ENCODE measurements around the gene CD300E.

- TF ChIP-seq FOS (IDR thresholded peaks at IDR 0.05; ENCODE audit: low read depth, low read length), result no peak
- no peak for TF ChIP-seq CTCF (conservative IDR thresholded peaks at IDR 0.05; ENCODE audit: low read depth, low read length)
- TF ChIP-seq RAD21 (IDR thresholded peaks at IDR 0.05; ENCODE audit: low read length), result no peak
- TF ChIP-seq SMC3 (IDR thresholded peaks at IDR 0.05; ENCODE audit: low read depth, low read length), result no peak
- TF ChIP-seq POLR2A (IDR thresholded peaks at IDR 0.05; ENCODE audit: low read depth, low read length), result no peak
- TF ChIP-seq USF2 (IDR thresholded peaks at IDR 0.05; ENCODE audit: low read depth, low read length), result no peak
- TF ChIP-seq BHLHE40 (IDR thresholded peaks at IDR 0.05; ENCODE audit: low read depth, low read length), result no peak
- no peak for TF ChIP-seq MXI1 (IDR thresholded peaks at IDR 0.05; ENCODE audit: borderline replicate concordance, low read depth, low read length)
- TF ChIP-seq MAZ (IDR thresholded peaks at IDR 0.05; ENCODE audit: borderline replicate concordance, low read depth, low read length), result no peak
- TF ChIP-seq RFX5 (IDR thresholded peaks at IDR 0.05; ENCODE audit: low read depth, low read length), result no peak
- no peak for TF ChIP-seq CEBPB (IDR thresholded peaks at IDR 0.05; ENCODE audit: low read depth, low read length)
These were observed 17.5 kb downstream of the CD300E start for GRCh38 chr17:74606050-74606449.
